Transverse colon (tissue), 3 donors: Measurements from ENCODE around the gene ASTL.

Source experiments
- CTCF ChIP-seq, 5 experiments: fragments of 200-600 bp in 3 of 5; fragments of 450-650 bp in 2 of 5; sonication (generic) in 3 of 5; IDR thresholded peaks; 1 replicate in 2 of 5; 2 replicates in 3 of 5; pipeline ENCODE4 v1.5.1; 2016 to 2017; ENCODE audit warnings: antibody characterized with exemption in 5 of 5, inconsistent platforms in 3 of 5, mild to moderate bottlenecking in 2 of 5, moderate library complexity in 1 of 5
- EP300 ChIP-seq: sonication (generic); formaldehyde crosslinking; IDR thresholded peaks from one replicate; pipeline ENCODE4 v1.6.1; 2017; ENCODE audit warnings: antibody characterized with exemption, low read depth
- POLR2A ChIP-seq: fragments of 450-650 bp; IDR thresholded peaks from one replicate; pipeline ENCODE4 v1.6.1; 2016; ENCODE audit warnings: antibody characterized with exemption, mild to moderate bottlenecking, moderate library complexity

GRCh38 chr2:96145848-96146152, 7.5 kb upstream of the ASTL start:
- TF ChIP-seq EP300, result no peak
- no peak for TF ChIP-seq CTCF (IDR thresholded peaks at IDR 0.05)
- no peak for TF ChIP-seq POLR2A
